Measurements from ENCODE around the gene MATN3.
"Not testable (repeated sequence)": the region's sequence is repeated elsewhere in the genome, so short reads cannot be mapped to it uniquely, and the experiment has no call there.

MATN3 gene, protein sequence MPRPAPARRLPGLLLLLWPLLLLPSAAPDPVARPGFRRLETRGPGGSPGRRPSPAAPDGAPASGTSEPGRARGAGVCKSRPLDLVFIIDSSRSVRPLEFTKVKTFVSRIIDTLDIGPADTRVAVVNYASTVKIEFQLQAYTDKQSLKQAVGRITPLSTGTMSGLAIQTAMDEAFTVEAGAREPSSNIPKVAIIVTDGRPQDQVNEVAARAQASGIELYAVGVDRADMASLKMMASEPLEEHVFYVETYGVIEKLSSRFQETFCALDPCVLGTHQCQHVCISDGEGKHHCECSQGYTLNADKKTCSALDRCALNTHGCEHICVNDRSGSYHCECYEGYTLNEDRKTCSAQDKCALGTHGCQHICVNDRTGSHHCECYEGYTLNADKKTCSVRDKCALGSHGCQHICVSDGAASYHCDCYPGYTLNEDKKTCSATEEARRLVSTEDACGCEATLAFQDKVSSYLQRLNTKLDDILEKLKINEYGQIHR

DNA sequence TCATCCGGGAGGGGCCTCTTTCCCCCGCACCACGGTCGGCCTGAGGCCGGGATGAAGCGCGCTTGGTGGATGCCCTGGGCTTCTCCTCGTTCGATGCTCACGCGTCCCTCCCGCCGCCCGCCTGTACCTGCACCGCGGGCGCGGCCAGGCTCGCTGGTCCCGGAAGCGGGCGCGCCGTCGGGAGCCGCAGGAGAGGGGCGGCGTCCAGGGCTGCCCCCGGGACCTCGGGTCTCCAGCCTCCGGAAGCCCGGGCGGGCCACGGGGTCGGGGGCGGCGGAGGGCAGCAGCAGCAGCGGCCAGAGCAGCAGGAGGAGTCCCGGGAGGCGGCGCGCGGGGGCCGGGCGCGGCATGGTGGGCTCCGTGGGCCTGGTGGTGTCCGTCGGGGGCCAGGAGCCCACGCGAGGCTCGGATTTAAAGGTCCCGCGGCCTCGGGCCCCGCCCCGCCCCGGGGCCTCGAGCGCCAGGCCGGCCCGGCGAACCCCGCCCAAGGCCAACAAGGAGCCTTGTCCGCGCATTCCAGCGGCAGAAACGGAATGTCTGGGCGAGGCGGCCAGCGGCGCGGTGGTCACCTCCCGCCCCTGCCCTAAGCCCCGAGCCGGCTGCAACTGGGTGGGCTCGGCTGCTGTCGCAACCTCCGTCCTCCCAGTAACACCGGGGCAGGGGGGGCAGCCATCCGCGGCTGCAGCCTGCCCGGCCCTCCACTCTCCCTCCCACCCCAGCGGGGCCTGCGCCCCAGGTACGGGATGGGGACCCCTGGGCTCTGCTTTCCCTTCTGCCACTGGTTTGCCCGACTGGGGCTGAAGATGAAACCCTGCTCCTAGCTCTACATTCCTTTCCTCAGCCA is at the start of gene MATN3:
Gene MATN3 (minus strand): TSS at position 387 of the 844 bp plus-strand sequence. CDS start 37 bp downstream, at position 350.
- DNase-seq, result no peak

DNA sequence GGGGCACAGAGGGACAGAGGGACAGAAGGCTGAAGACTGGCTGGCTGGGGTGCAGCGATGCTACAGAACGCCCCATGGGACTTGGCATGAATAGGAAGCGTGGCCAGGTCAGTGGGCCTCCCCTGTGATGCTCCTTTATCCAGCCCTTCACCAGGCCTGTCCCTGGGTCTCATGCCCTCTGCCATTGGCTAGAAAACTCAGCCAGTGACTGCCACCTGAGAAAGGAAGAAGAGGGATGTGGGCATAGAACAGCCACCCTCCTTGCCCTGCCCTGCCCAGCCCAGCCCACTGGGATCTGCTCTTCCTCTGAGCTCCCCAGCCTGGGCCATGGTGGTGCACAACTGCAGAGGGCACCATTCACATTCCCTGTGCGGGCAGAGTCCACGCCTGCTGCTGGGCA is 49.5 kb upstream of the MATN3 start:
- no peak for DNase-seq

DNA sequence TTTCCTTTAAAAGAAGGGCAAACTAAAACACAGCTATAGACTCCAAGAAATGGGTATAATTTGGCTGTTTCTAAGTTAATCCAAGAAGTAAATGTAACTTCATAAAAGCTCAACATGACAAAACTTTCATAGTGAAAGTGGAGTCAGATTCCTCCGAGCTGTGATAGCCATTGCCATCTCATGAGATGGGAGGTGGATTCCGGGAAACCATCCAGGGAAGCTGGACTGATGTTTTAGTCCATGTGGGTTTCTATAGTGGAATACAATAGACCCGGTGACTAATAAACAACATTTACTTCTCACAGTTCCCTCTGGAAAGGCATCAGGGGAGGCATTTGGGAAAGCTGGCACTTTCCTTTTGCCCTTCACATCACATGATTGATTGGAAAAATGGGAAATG is 49.0 kb upstream of the MATN3 start:
- DNase-seq, result no peak

DNA sequence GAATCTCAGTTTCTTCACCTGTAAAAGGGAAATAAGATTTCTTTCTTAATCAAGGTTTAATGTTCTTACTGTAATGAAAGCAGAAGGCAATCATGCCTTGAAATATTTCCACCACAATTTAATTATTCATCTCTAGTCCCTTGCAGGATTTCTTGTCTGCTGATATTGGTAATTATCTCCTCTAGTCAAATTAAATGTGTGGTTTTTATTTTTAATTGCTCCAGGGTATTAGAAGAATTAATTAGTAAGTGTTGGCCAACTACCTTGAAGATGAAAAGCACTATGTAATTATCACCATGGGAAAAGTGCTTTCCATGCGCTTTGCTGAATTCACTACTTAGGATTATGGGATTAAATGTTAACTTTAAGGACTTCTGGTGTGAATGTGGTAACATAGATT is 47.6 kb upstream of the MATN3 start:
- no peak for DNase-seq

DNA sequence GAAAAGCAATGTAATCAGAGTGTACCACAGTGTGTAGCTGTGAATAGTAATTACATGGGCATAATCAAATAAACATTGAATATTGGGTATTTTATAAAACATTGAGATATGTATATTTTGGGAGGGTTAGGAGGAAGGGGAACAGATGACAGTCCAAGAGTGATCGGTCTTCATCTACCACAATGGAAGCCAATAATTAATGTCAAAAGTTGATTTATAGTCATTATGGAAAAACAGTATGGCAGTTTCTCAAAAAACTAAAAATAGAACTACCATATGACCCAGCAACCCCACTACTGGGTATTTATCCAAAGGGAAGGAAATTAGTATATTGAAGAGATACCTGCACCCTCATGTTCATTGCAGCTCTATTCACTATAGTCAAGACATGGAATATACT is 44.8 kb upstream of the MATN3 start:
- DNase-seq, result no peak

DNA sequence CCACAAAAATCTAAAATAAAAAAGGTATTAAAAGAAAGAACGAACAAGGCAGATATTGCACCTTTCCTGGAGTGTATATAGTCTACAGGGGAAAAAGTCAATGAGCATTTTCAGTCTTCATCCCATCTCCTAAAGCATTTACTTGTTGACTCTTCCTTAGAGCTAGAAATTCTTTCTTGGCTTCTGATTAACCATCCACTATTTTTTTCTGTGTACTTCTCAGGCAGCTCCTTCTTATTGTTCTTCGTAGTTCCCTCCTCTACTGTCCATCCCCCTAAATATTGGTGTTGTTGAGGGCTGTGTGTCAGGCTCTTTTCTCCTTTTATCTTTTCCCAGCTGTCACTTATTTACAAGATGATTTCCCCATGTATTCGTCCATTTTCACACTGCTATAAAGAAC is 42.5 kb upstream of the MATN3 start:
- DNase-seq, result no peak

DNA sequence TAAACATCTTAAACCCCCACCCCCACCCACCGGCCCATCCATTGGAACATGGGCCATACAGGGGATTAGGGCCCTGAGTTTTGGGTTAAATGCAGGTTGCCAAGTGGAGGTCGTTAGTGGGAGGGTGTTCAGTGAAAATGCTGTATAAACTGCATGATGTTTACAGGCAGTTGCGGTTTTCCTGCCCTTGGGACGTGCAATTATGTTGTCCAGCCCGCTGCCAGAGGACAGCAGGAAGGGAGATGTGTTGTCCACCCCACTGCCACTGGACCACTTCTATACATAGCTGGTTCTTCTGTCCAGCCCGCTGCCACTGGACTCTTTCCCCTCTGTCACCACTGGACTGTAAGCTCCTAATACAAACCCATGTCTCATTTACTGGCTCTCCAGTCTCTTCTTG is 41.7 kb upstream of the MATN3 start:
- no peak for DNase-seq

DNA sequence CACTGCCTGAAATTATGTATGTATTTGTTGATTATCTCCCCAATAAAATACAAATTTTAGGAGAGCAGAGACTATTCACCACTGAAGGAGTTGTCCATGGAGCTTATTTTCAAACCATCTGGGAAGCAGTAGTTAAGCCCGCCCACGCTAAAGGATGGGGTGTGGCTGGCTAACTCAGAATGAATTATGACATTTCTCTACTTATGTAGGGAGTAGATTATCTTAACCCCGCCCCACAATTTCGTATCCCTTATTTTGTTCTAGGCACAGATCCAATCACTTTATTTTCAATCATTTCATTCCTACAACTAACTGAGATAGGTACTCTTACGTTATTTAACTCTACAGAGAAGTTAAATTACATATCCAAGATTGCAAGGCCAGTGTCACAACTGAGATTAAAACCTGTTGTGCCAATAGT is 40.4 kb upstream of the MATN3 start:
- DNase-seq, result no peak

DNA sequence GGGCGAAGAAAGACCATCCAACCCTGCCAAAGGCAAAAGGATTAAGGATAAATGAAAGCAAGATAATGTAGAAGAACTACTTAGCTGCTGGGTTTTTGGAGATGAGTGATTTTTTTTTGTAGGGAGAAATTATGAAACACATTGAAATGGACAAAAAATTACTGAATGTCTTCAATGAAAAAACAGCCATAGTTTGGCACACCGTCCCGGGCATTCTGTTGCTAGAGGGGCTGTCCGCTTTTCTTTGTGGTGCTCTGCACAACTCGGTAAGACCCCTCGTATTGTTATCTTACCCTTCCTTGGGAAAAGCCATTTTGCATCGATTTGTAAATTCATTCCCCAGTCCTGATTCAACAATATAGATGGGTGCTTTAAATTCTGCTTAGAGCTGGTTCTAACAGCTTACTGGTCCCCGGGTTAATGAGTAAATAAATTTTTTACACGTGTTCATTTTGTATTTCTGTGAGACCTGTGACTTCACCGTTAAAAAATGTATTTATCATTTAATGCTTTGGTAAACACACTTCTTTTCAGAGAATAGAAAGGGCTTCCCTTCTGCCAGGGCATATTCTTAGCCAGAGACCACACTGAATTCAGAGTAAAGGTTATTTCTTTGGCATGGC is 39.9 kb upstream of the MATN3 start:
- DNase-seq, result no peak

DNA sequence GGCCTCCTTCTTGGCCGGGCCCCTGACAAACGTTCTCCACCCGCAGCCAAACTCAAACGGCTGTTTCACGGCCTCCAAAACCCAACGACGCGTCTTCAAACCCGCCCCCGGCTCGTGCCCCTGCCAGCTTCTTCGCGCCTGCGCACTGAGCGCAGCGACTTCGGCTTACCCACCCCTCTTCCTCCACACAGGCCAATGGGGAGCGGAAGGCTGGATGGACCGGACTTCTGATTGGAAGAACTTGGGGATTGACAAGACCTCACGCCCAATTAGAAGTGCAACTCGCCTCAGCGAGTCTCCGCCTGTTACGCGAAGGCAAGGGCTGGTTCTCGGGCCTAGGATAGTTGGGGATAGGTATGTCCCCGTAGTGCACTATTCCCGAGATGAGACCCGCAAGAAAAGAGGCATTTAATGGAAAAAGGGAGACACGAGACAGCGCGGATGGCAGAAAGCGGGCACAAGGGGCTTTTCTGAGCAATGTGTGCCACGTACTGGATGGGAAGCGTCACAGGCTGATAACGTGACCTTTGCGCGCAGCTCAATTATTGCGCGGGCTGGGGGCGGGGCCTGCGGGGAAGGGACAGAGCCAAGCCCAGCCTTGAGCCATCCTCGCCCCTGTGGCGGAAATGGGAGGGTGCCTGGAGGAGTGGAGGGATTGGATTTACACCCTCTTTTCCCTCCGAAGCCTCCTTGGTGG is 39.2 kb upstream of the MATN3 start, which contains the start of gene LAPTM4A:
Gene LAPTM4A (minus strand): TSS at position 97 of the 697 bp plus-strand sequence. CDS start 108 bp downstream, outside the sequence.
- peak; percentile 99 for DNase-seq

DNA sequence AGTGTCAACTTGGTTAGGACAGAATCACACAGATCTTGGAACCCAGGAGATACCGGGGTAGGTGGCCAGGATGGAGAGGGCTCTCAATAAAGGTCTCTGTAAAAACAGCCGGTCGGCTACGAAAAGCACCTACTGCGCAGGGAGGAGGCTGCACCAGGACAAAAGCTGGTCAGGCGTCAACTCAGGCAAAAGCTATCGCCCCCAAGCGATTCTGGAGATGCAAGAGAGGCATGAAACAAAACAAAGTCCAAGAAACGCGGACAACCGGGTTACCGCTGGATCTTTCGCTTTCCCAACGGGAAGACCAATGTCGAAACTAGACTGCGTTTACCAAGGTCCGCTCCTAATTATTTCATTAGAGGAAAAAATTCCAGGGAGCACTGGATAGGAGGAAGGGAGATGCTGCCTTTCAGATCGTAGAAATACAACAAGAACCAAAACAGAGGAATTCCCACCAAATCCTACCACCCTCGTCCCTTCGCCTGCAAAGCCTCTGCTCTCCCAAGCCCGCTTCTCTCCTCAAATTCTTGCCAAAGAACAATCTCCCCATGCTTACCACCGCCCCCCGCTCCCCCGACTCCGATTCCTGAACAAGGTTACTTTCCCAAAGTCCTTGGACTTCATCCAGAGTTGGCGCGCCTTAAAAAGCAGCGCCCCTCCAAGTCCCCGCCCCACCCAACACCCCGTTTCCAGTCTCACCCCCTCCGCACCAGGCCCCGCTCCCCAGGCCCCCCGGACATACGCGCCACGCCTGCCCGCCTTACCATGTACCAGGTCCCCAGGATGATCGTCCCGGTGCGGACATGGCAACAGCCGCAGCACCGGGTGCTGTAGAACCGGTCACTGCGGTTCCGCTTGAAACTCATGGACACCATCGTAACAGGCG is 38.4 kb upstream of the MATN3 start:
- DNase-seq, result no peak

DNA sequence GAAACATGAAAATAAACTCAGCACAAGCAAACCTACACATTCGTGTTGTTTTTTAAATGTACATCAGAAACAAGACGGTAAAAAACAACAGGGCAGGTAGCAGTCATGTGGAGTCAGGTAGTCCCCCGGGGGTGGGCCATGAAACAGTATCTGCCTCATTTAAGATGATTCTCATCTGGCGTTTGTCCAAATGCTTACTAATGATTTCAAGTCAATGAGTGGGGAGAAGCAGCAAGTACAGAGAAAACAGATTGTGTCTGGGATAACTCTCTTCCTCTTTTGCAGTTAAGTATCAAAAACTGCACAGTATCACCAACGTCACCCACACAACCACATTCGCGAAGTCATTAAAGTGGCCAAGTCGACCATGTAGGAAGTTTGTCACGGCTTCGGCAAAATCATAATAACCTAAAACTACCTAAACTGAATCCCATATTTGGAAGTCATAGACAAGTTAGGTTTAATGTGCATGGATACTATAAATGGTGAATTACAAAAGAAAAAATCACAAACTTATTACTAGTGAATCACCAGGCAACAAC is 37.7 kb upstream of the MATN3 start:
- peak; percentile 34 for DNase-seq

DNA sequence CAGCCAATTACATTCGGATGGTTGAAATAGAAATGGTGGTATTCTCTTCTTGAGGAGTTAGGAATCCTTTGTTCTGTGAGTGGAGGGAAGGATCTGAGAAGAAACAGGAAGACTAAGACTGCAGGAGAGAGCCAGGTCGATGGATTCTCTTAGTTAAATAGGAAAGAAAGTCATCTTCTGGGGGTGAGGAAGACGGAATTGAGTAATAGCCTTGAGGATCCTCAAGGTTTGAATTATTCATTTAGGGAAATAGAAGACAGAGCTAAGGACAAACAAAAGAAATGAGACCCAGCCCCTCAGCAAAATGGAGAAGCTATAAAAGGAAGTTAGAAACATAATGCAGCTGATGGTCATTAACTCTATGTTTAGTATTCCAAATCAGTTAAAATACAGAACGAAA is 37.2 kb upstream of the MATN3 start:
- no peak for DNase-seq

DNA sequence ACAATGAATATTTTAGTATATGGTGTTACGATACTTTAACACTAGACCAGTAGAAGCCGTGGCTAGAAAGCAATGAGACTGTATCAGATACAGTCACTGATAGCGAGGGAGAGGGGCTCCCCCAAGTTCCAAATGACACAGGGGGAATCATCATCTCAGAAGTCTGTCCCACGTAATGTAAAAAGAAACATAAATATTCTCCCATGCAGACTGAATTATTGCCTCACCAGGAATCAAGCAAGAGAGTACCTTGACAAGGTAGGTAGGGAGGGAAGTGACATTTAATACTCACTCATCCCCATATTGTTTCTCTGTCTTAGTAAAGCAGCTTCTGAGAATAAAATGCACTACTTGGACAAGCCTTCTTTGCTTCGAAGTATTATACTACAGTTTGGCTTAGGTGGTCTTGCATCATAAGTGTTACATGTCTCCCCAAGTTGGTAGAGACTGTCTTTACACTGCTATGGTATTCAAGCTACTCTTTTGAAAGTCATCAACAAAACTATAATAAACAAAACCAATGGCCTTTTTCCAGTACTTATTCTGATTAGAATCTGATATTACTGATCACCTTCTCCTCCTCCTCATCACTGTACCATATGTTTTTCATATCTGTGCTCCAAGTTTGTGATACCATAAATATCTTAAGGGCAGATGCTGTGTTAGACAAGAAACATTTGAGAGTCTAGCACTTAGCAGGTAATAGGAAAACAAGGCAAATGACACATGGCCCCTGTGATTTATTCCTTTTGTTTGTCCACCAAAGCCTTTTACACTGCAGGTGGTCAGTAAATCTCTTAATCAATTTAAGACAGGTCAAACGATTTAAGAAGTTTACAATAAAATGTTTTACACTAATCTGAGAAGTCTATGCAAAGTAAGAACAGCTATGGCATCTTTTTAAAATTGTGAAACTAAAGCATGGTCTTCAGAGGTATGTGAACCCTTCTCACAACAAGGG is 36.3 kb upstream of the MATN3 start:
- DNase-seq, result no peak

DNA sequence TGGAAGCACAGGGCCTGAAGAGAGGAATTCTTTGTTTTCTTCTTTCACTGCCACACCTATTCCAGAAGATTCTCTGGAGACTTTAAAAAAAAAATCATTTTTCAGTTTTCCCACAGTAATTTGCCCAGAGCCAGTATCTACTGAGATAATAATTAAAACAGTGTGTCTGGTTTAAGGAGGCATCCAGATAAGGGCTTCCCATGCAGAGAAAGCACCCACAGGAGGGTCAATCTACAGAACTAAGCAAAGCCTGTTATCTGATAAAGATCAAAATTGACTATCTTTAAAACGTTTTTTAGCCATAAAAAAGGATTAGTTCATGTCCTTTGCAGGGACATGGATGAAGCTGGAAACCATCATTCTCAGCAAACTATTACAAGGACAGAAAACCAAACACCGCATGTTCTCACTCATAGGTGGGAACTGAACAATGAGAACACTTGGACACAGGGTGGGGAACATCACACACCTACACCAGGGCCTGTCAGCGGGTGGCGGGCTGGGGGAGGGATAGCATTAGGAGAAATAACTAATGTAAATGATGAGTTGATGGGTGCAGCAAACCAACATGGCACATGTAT is 33.3 kb upstream of the MATN3 start:
- not testable (repeated sequence) for DNase-seq

DNA sequence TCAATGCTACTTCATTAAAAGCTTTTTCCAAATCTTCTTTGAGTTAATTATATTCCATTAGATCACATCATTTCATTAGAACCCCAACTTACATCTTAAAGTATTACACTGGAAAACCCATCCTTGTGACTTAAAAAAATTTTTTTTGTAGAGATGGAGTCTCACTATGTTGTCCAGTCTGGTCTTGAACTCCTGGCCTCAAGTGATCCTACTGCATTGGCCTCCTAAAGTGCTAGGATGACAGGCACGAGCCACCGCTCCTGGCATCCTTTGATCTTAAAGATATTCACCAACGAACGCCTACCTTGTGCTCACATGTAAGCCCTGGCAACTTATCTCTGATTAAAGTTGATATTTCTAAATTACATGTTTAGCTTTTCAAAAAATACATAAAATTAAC is 32.3 kb upstream of the MATN3 start:
- no peak for DNase-seq

DNA sequence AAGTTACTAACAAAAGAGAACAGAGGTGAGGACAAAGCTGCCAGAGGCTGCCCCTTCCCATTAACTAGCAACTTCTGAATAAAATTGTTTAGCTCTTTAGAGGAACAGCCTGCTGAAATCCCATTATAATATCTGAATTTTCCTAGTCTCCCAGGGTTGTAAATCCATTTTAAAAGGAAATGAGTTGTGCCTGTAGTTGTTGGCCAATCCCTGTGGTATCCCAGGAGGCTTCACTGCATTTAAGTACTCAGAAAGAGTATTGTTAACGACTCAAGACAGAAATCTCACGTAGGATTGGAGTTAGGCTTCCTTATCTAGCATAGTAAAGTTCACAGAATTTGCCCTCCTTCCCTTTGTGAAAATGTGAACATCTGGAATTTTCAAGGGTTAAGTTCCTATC is 30.1 kb upstream of the MATN3 start:
- no peak for DNase-seq

DNA sequence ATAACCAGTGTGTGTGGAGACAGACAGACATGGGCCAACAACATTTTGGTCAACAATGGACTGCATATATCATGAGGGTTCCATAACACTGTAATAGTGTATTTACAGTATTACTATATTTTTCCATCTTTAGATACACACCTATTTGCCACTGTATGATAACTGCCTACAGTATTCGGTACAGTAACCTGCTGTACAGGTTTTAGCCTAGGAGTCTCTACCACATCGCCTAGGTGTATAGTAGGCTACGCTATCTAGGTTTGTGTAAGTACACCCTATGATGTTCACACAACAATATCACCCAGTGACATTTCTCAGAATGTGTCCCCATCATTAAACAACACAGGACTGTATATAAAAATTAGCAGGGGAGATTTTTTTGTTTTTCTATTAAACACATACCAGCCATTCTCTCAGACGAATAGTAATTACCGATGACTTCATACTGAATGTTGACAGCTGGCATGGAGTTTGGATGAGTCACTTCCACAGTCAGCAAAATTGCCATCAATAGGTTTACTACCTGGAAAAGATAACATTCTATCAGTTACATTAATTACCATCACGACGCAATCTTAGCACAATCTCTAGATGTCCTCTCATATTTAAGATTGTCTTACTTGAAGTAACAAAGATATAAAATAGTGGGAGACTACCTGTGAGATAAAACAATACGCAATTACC is 28.2 kb upstream of the MATN3 start:
- DNase-seq, result no peak

DNA sequence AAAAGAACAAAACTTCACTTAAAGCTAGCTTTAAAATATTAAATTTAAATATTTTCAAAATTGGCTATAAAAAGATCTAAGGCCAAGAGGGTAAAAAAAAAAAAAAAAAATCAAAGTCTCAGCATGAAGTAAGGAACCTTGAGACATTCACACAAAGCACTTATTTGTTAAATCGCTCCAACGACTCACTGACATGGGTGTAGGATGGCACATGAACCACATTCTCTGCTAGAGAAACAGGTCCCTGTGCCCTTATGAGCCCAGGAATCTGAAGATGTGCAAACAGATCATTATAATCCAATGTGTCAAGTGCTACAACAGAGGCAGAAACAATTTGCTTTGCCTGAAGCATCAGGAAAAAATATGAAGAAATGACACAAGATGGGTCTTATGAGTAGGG is 25.2 kb upstream of the MATN3 start:
- DNase-seq, result no peak

Data from KG1 (cell line).